H1 (cell line): Measurements from ENCODE around the gene CMTM1. TPM values are rescaled to one million over a fixed set of nuclear protein-coding genes. Genes with fewer than 3 reads are reported as not detected.

Source experiments
- CTCF ChIA-PET: fragments of 300-600 bp; sonication (Branson Sonifier 250); formaldehyde crosslinking; loops from one replicate; lab custom pipeline; 2021; ENCODE audit not compliant: partially characterized antibody; lab: Charles Lee
- POLR2A ChIA-PET: fragments of 300-600 bp; sonication (Branson Sonifier 250); formaldehyde crosslinking; loops from one replicate; lab custom pipeline; 2021; ENCODE audit warnings: inconsistent platforms; ENCODE audit not compliant: partially characterized antibody; lab: Charles Lee
- DNase-seq, 2 experiments: peaks; one replicate each; pipeline versions ENCODE4 v3.0.0 to v3.0.0-alpha.2; 2010 to 2022; ENCODE audit warnings: low spot score in 2 of 2, low read depth in 1 of 2, mixed read lengths in 1 of 2
- FAIRE-seq: peaks from 2 replicates; lab custom pipeline; 2011; peaks lifted over from hg19 to GRCh38; lab: Jason Lieb, UNC
- H2AFZ ChIP-seq: 2 replicates; pipeline ENCODE4 v1.8.1; 2012; ENCODE audit warnings: low read length, inconsistent platforms
- H2AK5ac ChIP-seq: 2 replicates; pipeline ENCODE4 v1.6.1; 2013; ENCODE audit warnings: low read depth, low read length
- H2BK120ac ChIP-seq: replicated peaks from 2 replicates; pipeline ENCODE3; 2013; ENCODE audit warnings: low read depth, low read length, inconsistent platforms
- H2BK12ac ChIP-seq: 2 replicates; pipeline ENCODE4 v1.6.1; 2013; ENCODE audit warnings: low read depth, low read length
- H2BK15ac ChIP-seq: 2 replicates; pipeline ENCODE4 v1.6.1; 2013; ENCODE audit warnings: low read length
- H2BK20ac ChIP-seq: 2 replicates; pipeline ENCODE4 v1.6.1; 2013; ENCODE audit warnings: low read length
- H2BK5ac ChIP-seq: 2 replicates; pipeline ENCODE4 v1.6.1; 2013; ENCODE audit warnings: low read depth, low read length
- H3K14ac ChIP-seq: 2 replicates; pipeline ENCODE4 v1.6.1; 2013; ENCODE audit warnings: inconsistent platforms; ENCODE audit not compliant: insufficient read length
- H3K18ac ChIP-seq: 2 replicates; pipeline ENCODE4 v1.6.1; 2013; ENCODE audit warnings: low read length; ENCODE audit errors: extremely low read depth
- H3K23ac ChIP-seq: 2 replicates; pipeline ENCODE4 v1.6.1; 2013; ENCODE audit warnings: inconsistent platforms; ENCODE audit not compliant: insufficient read length
- H3K23me2 ChIP-seq: 2 replicates; pipeline ENCODE4 v1.6.1; 2013; ENCODE audit warnings: low read depth, low read length
- H3K27ac ChIP-seq: 2 replicates; pipeline ENCODE4 v1.6.1; 2011; ENCODE audit warnings: low read depth, low read length, inconsistent platforms
- H3K27me3 ChIP-seq, 4 experiments: replicated peaks in 1 of 4; 1 replicate in 1 of 4; 2 replicates in 3 of 4; pipeline versions ENCODE4 v1.6.1 to v1.8.1; 2011 to 2013; ENCODE audit warnings: low read length in 3 of 4, mild to moderate bottlenecking in 3 of 4, inconsistent platforms in 2 of 4, mixed read lengths in 2 of 4, moderate library complexity in 1 of 4; ENCODE audit not compliant: control insufficient read depth in 3 of 4, insufficient read depth in 3 of 4; ENCODE audit errors: extremely low read depth in 1 of 4
- H3K36me3 ChIP-seq, 4 experiments: 2 replicates each; pipeline versions ENCODE4 v1.6.1 to v1.8.1; 2011 to 2013; ENCODE audit warnings: mild to moderate bottlenecking in 4 of 4, low read length in 3 of 4, moderate library complexity in 2 of 4, control low read depth in 1 of 4, inconsistent platforms in 1 of 4; ENCODE audit not compliant: insufficient read depth in 4 of 4, control insufficient read depth in 2 of 4
- H3K4ac ChIP-seq: replicated peaks from 2 replicates; pipeline ENCODE3; 2013; ENCODE audit warnings: low read length, low read depth, mixed read lengths, inconsistent platforms; ENCODE audit not compliant: insufficient read length
- H3K4me1 ChIP-seq, 4 experiments: replicated peaks in 1 of 4; 1 replicate in 1 of 4; 2 replicates in 3 of 4; pipeline versions ENCODE4 v1.6.1 to v1.8.1; 2011 to 2013; ENCODE audit warnings: low read length in 3 of 4, inconsistent platforms in 2 of 4, mixed read lengths in 1 of 4; ENCODE audit not compliant: insufficient read depth in 4 of 4, control insufficient read depth in 3 of 4
- H3K4me2 ChIP-seq, 2 experiments: 2 replicates each; pipeline versions ENCODE4 v1.6.1 to v1.8.1; 2011 to 2013; ENCODE audit warnings: low read depth in 2 of 2, low read length in 2 of 2, control low read depth in 1 of 2, inconsistent platforms in 1 of 2, mild to moderate bottlenecking in 1 of 2; ENCODE audit not compliant: insufficient read depth in 1 of 2
- H3K4me3 ChIP-seq, 4 experiments: fragments of 200-600, 300-600 bp in 1 of 4; sonication (generic), shearing (Covaris generic), sonication (Bioruptor Twin) in 1 of 4; 2 replicates each; pipeline versions ENCODE4 v1.5.1 to v1.8.1; 2011 to 2016; ENCODE audit warnings: low read length in 4 of 4, low read depth in 3 of 4, control low read depth in 2 of 4, inconsistent platforms in 2 of 4, mild to moderate bottlenecking in 2 of 4, mixed read lengths in 1 of 4, moderate library complexity in 1 of 4; ENCODE audit not compliant: insufficient read depth in 2 of 4; ENCODE audit errors: extremely low read depth in 1 of 4
- H3K56ac ChIP-seq: replicated peaks from 2 replicates; pipeline ENCODE3; 2013; ENCODE audit warnings: low read depth, mild to moderate bottlenecking, mixed read lengths, low read length, inconsistent platforms; ENCODE audit not compliant: insufficient read length
- H3K79me1 ChIP-seq: 2 replicates; pipeline ENCODE4 v1.6.1; 2013; ENCODE audit warnings: low read depth, low read length, control low read depth
- H3K79me2 ChIP-seq, 2 experiments: 2 replicates each; pipeline versions ENCODE4 v1.6.1 to v1.8.1; 2012 to 2013; ENCODE audit warnings: low read length in 2 of 2, mild to moderate bottlenecking in 2 of 2, inconsistent platforms in 1 of 2; ENCODE audit not compliant: insufficient read depth in 2 of 2, control insufficient read depth in 1 of 2
- H3K9ac ChIP-seq, 4 experiments: replicated peaks in 1 of 4; 1 replicate in 1 of 4; 2 replicates in 3 of 4; pipeline versions ENCODE4 v1.6.1 to v1.8.1; 2011 to 2013; ENCODE audit warnings: low read depth in 3 of 4, low read length in 3 of 4, control low read depth in 2 of 4, mild to moderate bottlenecking in 2 of 4, moderate library complexity in 2 of 4, inconsistent platforms in 1 of 4; ENCODE audit errors: extremely low read depth in 1 of 4
- H3K9me3 ChIP-seq, 2 experiments: 2 replicates each; pipeline versions ENCODE4 v1.6.1 to v1.8.1; 2012 to 2013; ENCODE audit warnings: mild to moderate bottlenecking in 2 of 2, moderate library complexity in 2 of 2, control low read depth in 1 of 2, inconsistent platforms in 1 of 2, low read depth in 1 of 2, low read length in 1 of 2, mixed read lengths in 1 of 2; ENCODE audit not compliant: insufficient read depth in 2 of 2
- H4K20me1 ChIP-seq, 2 experiments: replicated peaks in 1 of 2; 2 replicates each; pipeline versions ENCODE3 to v1.8.1; 2011 to 2013; ENCODE audit warnings: inconsistent platforms in 2 of 2, low read length in 2 of 2, mild to moderate bottlenecking in 1 of 2; ENCODE audit not compliant: insufficient read depth in 2 of 2, control insufficient read depth in 1 of 2
- H4K5ac ChIP-seq: 2 replicates; pipeline ENCODE4 v1.6.1; 2013; ENCODE audit warnings: low read length, low read depth, mixed read lengths, inconsistent platforms; ENCODE audit not compliant: insufficient read length
- H4K8ac ChIP-seq: 2 replicates; pipeline ENCODE4 v1.8.0; 2013; ENCODE audit warnings: mild to moderate bottlenecking, moderate library complexity, low read length, inconsistent platforms; ENCODE audit not compliant: insufficient read depth; ENCODE audit errors: extremely low read depth
- H4K91ac ChIP-seq: replicated peaks from 2 replicates; pipeline ENCODE3; 2013; ENCODE audit warnings: low read length, mixed read lengths, inconsistent platforms; ENCODE audit not compliant: insufficient read length
- CHD2 ChIP-seq: IDR thresholded peaks from 2 replicates; pipeline ENCODE4 v1.6.1; 2012; ENCODE audit warnings: low read length, improper control_type of control experiment
- FOSL1 ChIP-seq: IDR thresholded peaks from 2 replicates; pipeline ENCODE4 v1.6.1; 2011; ENCODE audit warnings: mild to moderate bottlenecking, low read depth, low read length, moderate library complexity; ENCODE audit not compliant: insufficient read depth
- SUZ12 ChIP-seq: fragments of 200-600 bp; sonication (generic); IDR thresholded peaks from 2 replicates; pipeline ENCODE4 v1.6.1; 2012; ENCODE audit warnings: mild to moderate bottlenecking, inconsistent platforms, low read length, moderate library complexity, mixed read lengths
- WGBS, 2 experiments: shearing (Covaris generic) in 1 of 2; methylation state at CpG; one replicate each; pipeline versions ENCODE4 v1.1.6 to v1.1.7; 2013 to 2015; ENCODE audit warnings: low lambda C conversion rate in 2 of 2, mixed read lengths in 2 of 2, inconsistent platforms in 1 of 2, low coverage in 1 of 2, missing lambda C conversion rate in 1 of 2; ENCODE audit not compliant: insufficient replicate concordance in 2 of 2, insufficient coverage in 1 of 2, insufficient read length in 1 of 2; ENCODE audit errors: extremely low coverage in 1 of 2, missing lambda C conversion rate in 1 of 2; 5-methylcytosine and 5-hydroxymethylcytosine counted together
- polyA plus RNA-seq, 7 experiments: library from polyadenylated mRNA; depleted of rRNA in 3 of 7; stranded (reverse) in 5 of 7; unstranded in 2 of 7; fragments of >200 nt in 5 of 7; fragments of 200-250 nt in 2 of 7; gene quantifications; 1 replicate in 5 of 7; 2 replicates in 1 of 7; 4 replicates in 1 of 7; pipeline versions ENCODE4 v1.2.1 to v1.2.3, GENCODE V29; 2011 to 2013; ENCODE audit warnings: missing spikeins in 2 of 7, mixed read lengths in 2 of 7
- total RNA-seq: library from RNA; stranded (reverse); fragmentation: NEBNext Ultra II Directional; extraction: Animal tissue kit (Norgen Biotek cat#: 25700); gene quantifications from 2 replicates; pipeline ENCODE4 v1.2.1, GENCODE V29; 2021
- TF ChIP-seq, protein P1 (sequence below): IDR thresholded peaks from 2 replicates; pipeline ENCODE4 v1.6.1; 2012; ENCODE audit warnings: inconsistent platforms

Gene CMTM1
- total and polyA plus RNA-seq, 2 of the 8 experiments (the other 6 are each of a cell fraction or from before 2014, with no cell fraction given), result 1.2 to 2.0 TPM

DNA sequence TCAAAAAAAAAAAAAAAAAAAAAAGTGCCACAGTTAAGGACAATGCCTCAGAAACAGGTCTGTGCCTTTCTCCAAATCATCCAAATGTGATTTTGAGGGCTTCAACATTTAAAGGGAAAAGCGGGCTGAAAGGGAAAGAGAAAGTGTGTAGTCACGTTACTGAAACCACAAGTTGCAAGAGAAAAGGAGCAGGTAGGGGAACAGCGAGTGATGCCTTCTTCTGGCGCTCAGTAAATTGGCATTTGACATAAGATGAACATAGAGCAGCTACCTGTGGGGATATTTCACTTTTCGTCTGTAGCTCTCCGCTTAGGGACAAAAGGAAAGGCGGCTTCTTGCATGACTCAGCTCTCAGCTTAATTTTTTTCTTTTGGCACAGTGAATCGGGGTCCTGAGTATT, 24.1 kb downstream of the CMTM1 start:
- Histone ChIP-seq H3K4me1 (no peaks in the 10 kb centered on the region), H4K8ac (no peak overlapping the region), H2BK5ac (no peak overlapping the region), H3K27me3 (no peaks in the 10 kb centered on the region), H3K79me1 (no peaks in the 10 kb centered on the region), H3K14ac (no peak overlapping the region), H3K36me3 (no peaks in the 10 kb centered on the region), H2AFZ (no peak overlapping the region), H3K23ac (no peak overlapping the region), H3K4me3 (no peak overlapping the region), H2BK20ac (no peak overlapping the region), H3K4me2 (no peak overlapping the region), H2BK15ac (no peak overlapping the region), H3K79me2 (no peaks in the 10 kb centered on the region), H2BK12ac (no peak overlapping the region)
- no peak for FAIRE-seq
- 85% methylated on average over 8 of the region's 8 CpGs; no CpG with 5 or more reads in 1 of the 2 experiments for WGBS, 2 experiments
- CTCF ChIA-PET, result interaction anchor here (0.6 to 2.5 kb wide), 18 partner anchors 11 to 184 kb away, joined by 3 to 30 read pairs (median 5); partner anchors contain the start of genes CMTM2 and CMTM3
- no peak for TF ChIP-seq CHD2
- no peak for TF ChIP-seq FOSL1
- TF ChIP-seq, protein P1, sequence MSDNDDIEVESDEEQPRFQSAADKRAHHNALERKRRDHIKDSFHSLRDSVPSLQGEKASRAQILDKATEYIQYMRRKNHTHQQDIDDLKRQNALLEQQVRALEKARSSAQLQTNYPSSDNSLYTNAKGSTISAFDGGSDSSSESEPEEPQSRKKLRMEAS, result no peak
- TF ChIP-seq SUZ12, result no peak
- TF ChIP-seq, all 59 proteins: peak for 0
- no peaks in the 10 kb centered on the region for H3K23me2 ChIP-seq
- H4K91ac ChIP-seq, result no peak overlapping the region
- H3K9ac ChIP-seq, result no peak overlapping the region
- POLR2A ChIA-PET, result interaction anchor here (0.7 kb wide), 1 partner anchor 38 kb away, joined by 3 read pairs; the partner anchor contains the start of gene CKLF
- H4K5ac ChIP-seq, result no peak overlapping the region
- no peak overlapping the region for H3K18ac ChIP-seq
- no peaks in the 10 kb centered on the region for H4K20me1 ChIP-seq
- H3K27ac ChIP-seq, result no peak overlapping the region
- no peak for DNase-seq
- no peak overlapping the region for H3K56ac ChIP-seq
- no peak overlapping the region for H2BK120ac ChIP-seq
- no peaks in the 10 kb centered on the region for H3K9me3 ChIP-seq
- H3K4ac ChIP-seq, result no peak overlapping the region
- no peak overlapping the region for H2AK5ac ChIP-seq
